ENCODE results near the gene POU2F2. TPM values are rescaled to one million over a fixed set of nuclear protein-coding genes. Genes with fewer than 3 reads are reported as not detected.

Gene POU2F2
- total RNA-seq, 2 donors from 2014 or later, result 0.11 to 0.83 TPM

- Histone ChIP-seq H3K4me3 (no peak overlapping the region), H3K9me3 (no peaks in the 10 kb centered on the region), H3K36me3 (no peaks in the 10 kb centered on the region), H3K27me3 (peaks cover 0 to 11% of the 10 kb centered on the region in 2 donors), H3K27ac (no peak overlapping the region), H3K4me1 (no peaks in the 10 kb centered on the region)
- no peak for DNase-seq (ENCODE audit: low spot score)
- TF ChIP-seq, protein P1, sequence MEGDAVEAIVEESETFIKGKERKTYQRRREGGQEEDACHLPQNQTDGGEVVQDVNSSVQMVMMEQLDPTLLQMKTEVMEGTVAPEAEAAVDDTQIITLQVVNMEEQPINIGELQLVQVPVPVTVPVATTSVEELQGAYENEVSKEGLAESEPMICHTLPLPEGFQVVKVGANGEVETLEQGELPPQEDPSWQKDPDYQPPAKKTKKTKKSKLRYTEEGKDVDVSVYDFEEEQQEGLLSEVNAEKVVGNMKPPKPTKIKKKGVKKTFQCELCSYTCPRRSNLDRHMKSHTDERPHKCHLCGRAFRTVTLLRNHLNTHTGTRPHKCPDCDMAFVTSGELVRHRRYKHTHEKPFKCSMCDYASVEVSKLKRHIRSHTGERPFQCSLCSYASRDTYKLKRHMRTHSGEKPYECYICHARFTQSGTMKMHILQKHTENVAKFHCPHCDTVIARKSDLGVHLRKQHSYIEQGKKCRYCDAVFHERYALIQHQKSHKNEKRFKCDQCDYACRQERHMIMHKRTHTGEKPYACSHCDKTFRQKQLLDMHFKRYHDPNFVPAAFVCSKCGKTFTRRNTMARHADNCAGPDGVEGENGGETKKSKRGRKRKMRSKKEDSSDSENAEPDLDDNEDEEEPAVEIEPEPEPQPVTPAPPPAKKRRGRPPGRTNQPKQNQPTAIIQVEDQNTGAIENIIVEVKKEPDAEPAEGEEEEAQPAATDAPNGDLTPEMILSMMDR (IDR thresholded peaks at IDR 0.05), result no peak
Observed at GRCh38 chr19:42150364-42150763, 18.1 kb upstream of the POU2F2 start.

DNA sequence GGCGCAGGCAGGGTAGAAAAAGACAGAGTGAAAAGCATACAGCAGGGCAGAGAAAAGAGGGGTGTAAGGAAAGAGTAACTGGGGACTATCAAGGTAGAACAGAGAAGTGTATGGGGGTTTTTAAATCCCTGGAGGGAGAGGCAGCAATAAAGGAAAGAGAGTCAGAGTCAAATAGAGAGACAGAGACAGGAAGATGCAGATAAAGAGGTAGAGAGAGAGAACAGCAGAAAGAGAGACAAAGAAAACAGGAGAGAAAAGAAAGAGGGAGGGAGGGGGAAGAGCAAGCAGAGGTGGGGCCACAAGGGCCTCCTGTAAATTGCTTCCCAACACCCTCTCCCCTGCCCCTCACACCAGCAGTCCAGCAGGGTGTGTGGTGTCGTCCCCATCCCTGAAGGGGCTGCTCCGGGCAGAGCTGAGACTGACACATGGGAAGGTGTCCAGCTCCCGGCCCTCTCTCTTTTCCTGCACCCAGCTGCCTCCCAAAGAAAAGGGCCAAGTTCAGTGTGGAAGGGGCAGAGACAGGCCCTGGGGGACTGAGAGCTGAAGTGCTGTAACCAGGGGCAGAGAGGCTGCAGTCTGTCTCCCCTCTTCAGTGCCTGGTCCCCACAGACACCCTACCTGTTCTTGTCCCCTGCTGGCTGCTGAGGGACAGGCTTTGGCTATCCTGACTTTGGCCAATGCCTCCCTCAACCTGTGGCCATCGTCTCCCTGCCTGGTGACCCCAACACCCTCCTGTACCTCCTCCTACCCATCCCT lies 17.4 kb upstream of the POU2F2 start:
- TF ChIP-seq, protein P1 (IDR thresholded peaks at IDR 0.05), result no peak
- H3K36me3 ChIP-seq, result no peaks in the 10 kb centered on the region
- no peak overlapping the region for H3K27ac ChIP-seq
- no peaks in the 10 kb centered on the region for H3K9me3 ChIP-seq
- H3K4me3 ChIP-seq, result no peak overlapping the region
- DNase-seq (ENCODE audit: low spot score), result no peak
- H3K27me3 ChIP-seq, result peaks cover 0 to 11% of the 10 kb centered on the region in 2 donors
- H3K4me1 ChIP-seq, result no peaks in the 10 kb centered on the region

GRCh38 chr19:42148266-42148665 lies 16.0 kb upstream of the POU2F2 start:
- no peaks in the 10 kb centered on the region for H3K9me3 ChIP-seq
- H3K27me3 ChIP-seq, result peaks cover 0 to 11% of the 10 kb centered on the region in 2 donors
- no peaks in the 10 kb centered on the region for H3K36me3 ChIP-seq
- H3K27ac ChIP-seq, result no peak overlapping the region
- H3K4me3 ChIP-seq, result no peak overlapping the region
- TF ChIP-seq, protein P1 (IDR thresholded peaks at IDR 0.05), result no peak
- no peak for DNase-seq (ENCODE audit: low spot score)
- H3K4me1 ChIP-seq, result no peaks in the 10 kb centered on the region

- no peak overlapping the region for H3K4me3 ChIP-seq
- no peaks in the 10 kb centered on the region for H3K9me3 ChIP-seq
- H3K27me3 ChIP-seq, result no peaks in the 10 kb centered on the region
- TF ChIP-seq, protein P1 (IDR thresholded peaks at IDR 0.05), result no peak
- H3K36me3 ChIP-seq, result no peaks in the 10 kb centered on the region
- no peaks in the 10 kb centered on the region for H3K4me1 ChIP-seq
- no peak overlapping the region for H3K27ac ChIP-seq
- no peak for DNase-seq (ENCODE audit: low spot score)
Observed at GRCh38 chr19:42143341-42144234, 11.3 kb upstream of the POU2F2 start.

GRCh38 chr19:42140125-42140754 lies 8.0 kb upstream of the POU2F2 start:
- H3K4me3 ChIP-seq, result no peak overlapping the region
- H3K27ac ChIP-seq, result no peak overlapping the region
- no peaks in the 10 kb centered on the region for H3K9me3 ChIP-seq
- DNase-seq (ENCODE audit: low spot score), result no peak
- TF ChIP-seq, protein P1 (IDR thresholded peaks at IDR 0.05), result no peak
- H3K27me3 ChIP-seq, result no peaks in the 10 kb centered on the region
- H3K36me3 ChIP-seq, result no peaks in the 10 kb centered on the region
- H3K4me1 ChIP-seq, result no peaks in the 10 kb centered on the region

All from right atrium auricular region (tissue), 2 donors.